Mucosa of descending colon (tissue), 3 donors: ENCODE measurements around the gene C4B. TPM values are rescaled to one million over a fixed set of nuclear protein-coding genes. Genes with fewer than 3 reads are reported as not detected.
"Not testable (repeated sequence)": the region's sequence is repeated elsewhere in the genome, so short reads cannot be mapped to it uniquely, and the experiment has no call there.

Experiments
- ATAC-seq: fragments of 200-7000 bp; cut with Tn5 transposase; one replicate; pipeline ENCODE4 v1.9.1; 2020; ENCODE audit warnings: mild to moderate bottlenecking, moderate library complexity
- DNase-seq, 3 donors: peaks; one replicate each; pipeline ENCODE4 v3.0.0-alpha.2; 2020
- H3K36me3 ChIP-seq: fragments of 200-600 bp; one replicate; pipeline ENCODE4 v1.8.0; 2021; ENCODE audit warnings: low read depth, mild to moderate bottlenecking
- H3K4me1 ChIP-seq: fragments of 200-600 bp; one replicate; pipeline ENCODE4 v1.8.0; 2021; ENCODE audit warnings: low read depth, mild to moderate bottlenecking
- H3K4me3 ChIP-seq: fragments of 200-600 bp; one replicate; pipeline ENCODE4 v1.8.0; 2021; ENCODE audit warnings: mild to moderate bottlenecking
- H3K9me3 ChIP-seq: fragments of 200-600 bp; one replicate; pipeline ENCODE4 v1.8.0; 2021; ENCODE audit warnings: mild to moderate bottlenecking
- intact Hi-C, 2 donors: fragments of 100-400 bp; cut with DNase I in 1 of 2; cut with micrococcal nuclease in 1 of 2; formaldehyde crosslinking; loops; one replicate each; pipeline versions ENCODE4 v1.11.0 to v1.11.1; 2022; cut with DNase I, micrococcal nuclease
- total RNA-seq, 3 donors: library from RNA; stranded (reverse); fragmentation: NEBNext Ultra II Directional in 2 of 3; extraction: Animal tissue kit (Norgen Biotek cat#: 25700) in 2 of 3; gene quantifications; one replicate each; pipeline versions ENCODE4 v1.2.1 to v1.2.4, GENCODE V29; 2021 to 2023
- TF ChIP-seq, protein P1 (sequence below): fragments of 200-600 bp; IDR thresholded peaks from one replicate; pipeline ENCODE4 v1.8.0; 2022; ENCODE audit warnings: antibody characterized with exemption, mild to moderate bottlenecking
- donor health status: DM: no; HTN: no; CAD: no; lungs with moderate emphysema.
- donor health status: DM: no; HTN: no; CAD: no.
- donor health status: DM: no; HTN: yes; CAD: no.

C4B gene
- total RNA-seq, 3 donors from 2014 or later, result 9.2 to 175 (median 51.0) TPM

DNA sequence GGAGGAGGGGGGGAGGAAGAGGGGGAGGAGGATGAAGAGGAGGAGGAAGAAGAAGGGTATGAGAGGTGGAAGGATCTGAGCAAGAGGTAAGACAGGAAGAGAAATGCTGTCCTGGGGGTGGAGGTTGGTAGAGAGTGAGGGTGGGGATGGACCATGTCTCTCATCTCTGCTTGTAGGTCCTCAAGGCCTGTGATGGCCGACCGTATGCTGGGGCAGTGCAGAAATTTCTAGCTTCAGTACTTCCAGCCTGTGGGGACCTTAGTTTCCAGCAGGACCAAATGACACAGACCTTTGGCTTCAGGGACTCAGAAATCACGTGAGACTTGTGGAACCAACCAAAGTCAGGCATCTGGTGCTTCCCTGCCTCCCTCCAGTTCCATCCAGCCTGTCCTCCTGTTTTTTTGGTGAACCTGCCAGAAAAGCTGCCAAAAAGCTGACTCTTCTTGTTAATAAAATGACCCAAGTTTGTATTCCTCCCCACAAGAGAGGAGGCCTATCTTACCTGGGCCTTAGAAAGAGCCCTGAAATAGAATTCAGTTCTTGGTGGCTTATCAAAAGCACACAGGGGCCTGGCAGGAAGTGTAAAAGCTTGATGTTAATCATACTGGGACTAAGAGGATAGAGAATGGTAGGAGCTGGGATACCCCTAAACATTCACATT is 35.2 kb upstream of the C4B start:
- ATAC-seq, result no peak
- intact Hi-C loops, result no loop called here
- TF ChIP-seq, protein P1, sequence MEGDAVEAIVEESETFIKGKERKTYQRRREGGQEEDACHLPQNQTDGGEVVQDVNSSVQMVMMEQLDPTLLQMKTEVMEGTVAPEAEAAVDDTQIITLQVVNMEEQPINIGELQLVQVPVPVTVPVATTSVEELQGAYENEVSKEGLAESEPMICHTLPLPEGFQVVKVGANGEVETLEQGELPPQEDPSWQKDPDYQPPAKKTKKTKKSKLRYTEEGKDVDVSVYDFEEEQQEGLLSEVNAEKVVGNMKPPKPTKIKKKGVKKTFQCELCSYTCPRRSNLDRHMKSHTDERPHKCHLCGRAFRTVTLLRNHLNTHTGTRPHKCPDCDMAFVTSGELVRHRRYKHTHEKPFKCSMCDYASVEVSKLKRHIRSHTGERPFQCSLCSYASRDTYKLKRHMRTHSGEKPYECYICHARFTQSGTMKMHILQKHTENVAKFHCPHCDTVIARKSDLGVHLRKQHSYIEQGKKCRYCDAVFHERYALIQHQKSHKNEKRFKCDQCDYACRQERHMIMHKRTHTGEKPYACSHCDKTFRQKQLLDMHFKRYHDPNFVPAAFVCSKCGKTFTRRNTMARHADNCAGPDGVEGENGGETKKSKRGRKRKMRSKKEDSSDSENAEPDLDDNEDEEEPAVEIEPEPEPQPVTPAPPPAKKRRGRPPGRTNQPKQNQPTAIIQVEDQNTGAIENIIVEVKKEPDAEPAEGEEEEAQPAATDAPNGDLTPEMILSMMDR, result no peak

DNA sequence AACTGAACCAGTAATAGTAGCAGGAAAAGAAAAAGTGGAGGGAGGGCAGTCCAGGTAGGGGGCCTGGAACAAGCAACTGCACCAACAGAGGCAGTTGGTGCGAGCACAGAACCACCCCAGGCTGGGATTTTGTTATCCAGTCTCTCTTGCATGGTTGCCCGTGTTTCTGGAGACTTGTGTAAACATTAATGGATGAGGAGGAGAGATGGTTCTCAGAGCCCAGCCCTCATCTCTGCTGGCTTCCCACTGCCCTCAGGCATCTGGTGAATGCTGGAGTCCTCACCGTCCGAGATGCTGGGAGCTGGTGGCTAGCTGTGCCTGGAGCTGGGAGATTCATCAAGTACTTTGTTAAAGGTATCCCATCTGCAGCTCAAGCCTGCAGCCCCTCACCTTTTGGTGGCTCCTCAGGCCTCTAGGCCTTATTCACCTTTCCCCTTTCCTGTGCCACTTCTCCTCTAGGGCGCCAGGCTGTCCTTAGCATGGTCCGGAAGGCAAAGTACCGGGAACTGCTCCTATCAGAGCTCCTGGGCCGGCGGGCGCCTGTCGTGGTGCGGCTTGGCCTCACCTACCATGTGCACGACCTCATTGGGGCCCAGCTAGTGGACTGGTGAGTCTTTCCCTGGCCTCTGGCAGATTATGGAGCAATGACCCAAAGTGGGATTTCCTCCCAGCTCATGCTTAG is 34.3 kb upstream of the C4B start:
- peak in 1 of 3 donors; percentile 25 for DNase-seq
- H3K9me3 ChIP-seq, H3K4me1 ChIP-seq, ATAC-seq, intact Hi-C loops, H3K36me3 ChIP-seq, H3K4me3 ChIP-seq: not testable (repeated sequence)

More for the DNA sequence above, 35.2 kb upstream of the C4B start:
- no peak for DNase-seq
- Histone ChIP-seq H3K4me3 (no peak overlapping the region), H3K36me3 (no peaks in the 10 kb centered on the region), H3K9me3 (no peaks in the 10 kb centered on the region), H3K4me1 (no peaks in the 10 kb centered on the region)

DNA sequence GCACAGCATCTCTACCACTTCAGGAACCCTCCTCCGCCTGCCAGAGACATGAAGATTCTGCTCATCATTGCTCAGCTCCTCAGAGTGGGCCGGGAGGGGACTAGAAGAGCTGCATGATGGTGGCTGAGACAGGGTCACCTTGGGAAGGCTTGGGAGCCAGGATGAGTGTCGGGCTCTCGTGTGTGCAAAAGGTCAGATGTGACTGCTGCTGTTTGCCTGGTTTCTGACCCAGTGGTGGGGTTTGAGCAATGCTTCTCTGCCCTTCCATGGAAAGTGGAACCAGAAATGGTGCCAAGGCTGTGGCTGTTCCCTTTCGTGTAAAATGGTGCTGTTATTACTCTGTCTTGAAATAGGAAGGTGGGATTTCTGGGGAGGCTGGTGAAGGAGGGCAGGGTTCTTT is 33.6 kb upstream of the C4B start:
- H3K4me1 ChIP-seq, H3K9me3 ChIP-seq, ATAC-seq, H3K4me3 ChIP-seq, H3K36me3 ChIP-seq, DNase-seq, intact Hi-C loops: not testable (repeated sequence)

DNA sequence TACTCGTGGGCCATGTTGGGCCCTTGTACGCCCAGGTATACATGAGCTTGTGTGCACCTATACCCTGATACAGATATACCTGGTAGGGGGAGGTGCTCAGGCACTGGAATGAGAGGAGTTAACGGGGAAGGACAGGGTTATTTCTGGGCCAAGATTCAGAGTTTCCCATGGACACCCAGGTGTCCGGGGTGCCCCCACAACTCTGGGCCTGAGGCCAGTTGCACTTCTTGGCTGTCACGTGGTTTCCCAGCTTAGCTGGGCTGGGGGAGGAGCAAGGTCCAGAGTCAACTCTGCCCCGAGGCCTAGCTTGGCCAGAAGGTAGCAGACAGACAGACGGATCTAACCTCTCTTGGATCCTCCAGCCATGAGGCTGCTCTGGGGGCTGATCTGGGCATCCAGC is 32.9 kb upstream of the C4B start, which contains the start of gene C4A:
Gene C4A (plus strand): TSS at position 314 of the 400 bp plus-strand sequence. CDS start 51 bp downstream, at position 365.
- intact Hi-C loops, DNase-seq: not testable (repeated sequence)

DNA sequence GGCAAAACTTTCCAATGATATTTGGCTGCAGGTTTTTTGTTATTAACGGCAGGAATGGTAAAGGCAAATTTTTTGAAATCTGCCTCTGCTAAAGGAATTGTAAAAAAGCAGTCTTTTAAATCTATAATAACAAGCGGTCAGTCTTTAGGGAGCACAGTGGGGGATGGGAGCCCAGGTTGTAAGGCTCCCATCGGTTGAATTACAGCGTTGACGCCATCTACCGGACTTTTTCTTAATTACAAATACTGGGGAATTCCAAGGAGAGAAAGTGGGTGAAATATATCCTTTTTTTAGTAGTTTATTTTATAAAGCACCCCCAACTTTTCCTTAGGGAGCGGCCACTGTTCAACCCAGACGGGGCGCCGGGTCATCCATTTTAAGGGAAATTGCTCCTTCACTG is 25.2 kb upstream of the C4B start:
- H3K4me1 ChIP-seq, ATAC-seq, DNase-seq, H3K9me3 ChIP-seq, H3K36me3 ChIP-seq, H3K4me3 ChIP-seq, intact Hi-C loops: not testable (repeated sequence)

More for the DNA sequence above, 32.9 kb upstream of the C4B start, which contains the start of gene C4A:
- H3K4me3 ChIP-seq, H3K36me3 ChIP-seq, H3K9me3 ChIP-seq, H3K4me1 ChIP-seq: not testable (repeated sequence)
- peak; percentile 56 for ATAC-seq

DNA sequence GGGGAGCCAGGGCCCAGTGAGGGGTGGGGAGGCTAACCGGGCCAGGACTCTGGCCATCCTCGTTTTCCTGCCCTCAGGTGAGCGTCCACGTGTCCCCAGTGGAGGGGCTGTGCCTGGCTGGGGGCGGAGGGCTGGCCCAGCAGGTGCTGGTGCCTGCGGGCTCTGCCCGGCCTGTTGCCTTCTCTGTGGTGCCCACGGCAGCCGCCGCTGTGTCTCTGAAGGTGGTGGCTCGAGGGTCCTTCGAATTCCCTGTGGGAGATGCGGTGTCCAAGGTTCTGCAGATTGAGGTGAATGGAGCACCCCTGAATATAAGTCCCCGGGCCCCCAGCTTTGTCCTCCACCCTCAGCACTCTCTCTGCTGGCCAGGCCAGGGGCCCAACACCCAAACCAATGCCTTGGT is 20.2 kb upstream of the C4B start:
- H3K4me1 ChIP-seq, H3K4me3 ChIP-seq, intact Hi-C loops, H3K9me3 ChIP-seq, ATAC-seq, H3K36me3 ChIP-seq: not testable (repeated sequence)
- peak in 2 of 3 donors; percentile 5 to 30 for DNase-seq

DNA sequence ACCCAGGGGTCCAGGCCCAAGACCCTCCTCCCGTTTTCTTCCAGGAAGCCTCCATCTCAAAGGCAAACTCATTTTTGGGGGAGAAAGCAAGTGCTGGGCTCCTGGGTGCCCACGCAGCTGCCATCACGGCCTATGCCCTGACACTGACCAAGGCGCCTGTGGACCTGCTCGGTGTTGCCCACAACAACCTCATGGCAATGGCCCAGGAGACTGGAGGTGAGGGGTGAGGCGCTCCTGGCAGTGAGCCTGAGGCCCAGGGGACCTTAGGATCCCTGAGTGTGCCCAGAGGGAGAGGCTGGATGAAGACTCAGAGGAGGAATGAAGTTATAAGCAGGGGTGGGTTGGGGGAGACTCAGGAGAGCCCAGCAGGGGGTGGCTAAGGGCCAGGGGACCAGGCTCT is 18.2 kb upstream of the C4B start:
- H3K36me3 ChIP-seq, ATAC-seq, H3K4me1 ChIP-seq, H3K4me3 ChIP-seq, intact Hi-C loops, H3K9me3 ChIP-seq: not testable (repeated sequence)
- peak in 2 of 3 donors; percentile 8 to 27 for DNase-seq

DNA sequence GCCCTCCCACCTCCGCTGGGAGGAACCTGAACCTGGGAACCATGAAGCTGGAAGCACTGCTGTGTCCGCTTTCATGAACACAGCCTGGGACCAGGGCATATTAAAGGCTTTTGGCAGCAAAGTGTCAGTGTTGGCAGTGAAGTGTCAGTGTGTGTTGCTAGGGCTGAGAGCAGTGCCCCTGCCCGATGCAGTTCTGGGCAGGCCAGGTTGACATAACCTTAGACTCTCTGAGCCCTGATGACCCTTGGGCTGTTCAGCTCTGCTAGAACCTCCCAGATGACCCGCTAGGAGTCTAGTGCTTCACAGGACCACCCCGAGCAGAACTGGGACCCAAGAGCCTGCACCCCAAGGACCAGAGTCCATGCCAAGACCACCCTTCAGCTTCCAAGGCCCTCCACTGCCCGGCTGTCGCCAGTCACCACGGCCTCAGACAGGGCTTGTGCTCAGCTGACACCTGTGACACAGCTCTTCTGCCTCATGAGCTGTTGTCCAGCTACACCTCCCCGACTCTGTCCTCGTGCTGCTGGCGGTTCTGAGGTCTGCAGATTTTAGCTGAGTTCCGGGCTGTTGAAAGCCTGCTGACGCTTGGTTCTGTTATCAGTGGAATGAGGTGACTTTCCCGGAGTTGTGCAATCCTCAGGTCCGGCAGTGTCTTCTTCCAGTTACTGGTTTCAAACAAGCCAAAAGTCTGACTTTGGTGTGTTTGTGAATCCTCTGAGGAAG is 11.9 kb upstream of the C4B start:
- H3K36me3 ChIP-seq, H3K9me3 ChIP-seq, ATAC-seq, DNase-seq, H3K4me1 ChIP-seq, intact Hi-C loops, H3K4me3 ChIP-seq: not testable (repeated sequence)

DNA sequence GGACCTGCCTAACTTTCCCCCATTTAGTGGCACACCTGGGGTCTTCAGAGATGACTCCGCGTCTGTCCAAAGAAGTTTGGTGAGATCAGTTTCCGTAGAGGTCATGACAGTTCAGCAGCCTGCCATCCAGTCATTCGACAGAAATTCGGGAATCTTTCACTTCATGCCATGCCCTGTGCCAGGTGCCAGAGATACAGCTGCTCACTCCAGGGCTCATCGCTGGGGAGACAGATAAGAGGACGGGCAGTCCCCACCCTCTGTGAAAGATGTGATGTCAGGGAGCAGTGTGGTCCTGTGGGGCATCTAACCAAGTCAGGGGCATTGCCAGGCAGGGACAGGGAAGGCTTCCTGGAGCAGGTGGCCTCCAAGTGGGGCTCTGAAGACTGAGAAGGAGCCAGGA is 11.3 kb upstream of the C4B start:
- DNase-seq, intact Hi-C loops, H3K4me3 ChIP-seq, H3K9me3 ChIP-seq, H3K36me3 ChIP-seq, ATAC-seq, H3K4me1 ChIP-seq: not testable (repeated sequence)

DNA sequence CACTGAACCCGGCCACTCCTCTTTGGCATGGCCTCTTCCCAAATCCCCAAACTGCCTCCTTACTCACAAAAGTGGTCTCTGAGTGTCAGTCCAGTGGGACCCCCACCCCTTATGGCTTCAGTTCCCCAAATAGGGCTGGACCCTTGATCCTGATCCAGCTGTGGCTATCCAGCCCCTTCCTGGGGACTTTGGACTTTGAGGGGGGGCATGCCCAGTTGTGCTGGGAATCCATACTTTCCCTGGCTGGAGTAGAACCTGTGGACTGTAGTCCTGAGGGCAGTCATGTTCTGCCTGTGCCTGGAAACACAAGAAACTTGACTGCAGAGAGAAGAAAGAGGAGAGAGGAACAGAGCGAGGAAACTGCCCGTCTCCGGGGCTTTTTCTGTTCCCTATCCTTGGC is 10.2 kb upstream of the C4B start:
- H3K4me1 ChIP-seq, H3K4me3 ChIP-seq, ATAC-seq, H3K9me3 ChIP-seq, H3K36me3 ChIP-seq, intact Hi-C loops: not testable (repeated sequence)
- DNase-seq, result peak in 1 of 3 donors; percentile 4

DNA sequence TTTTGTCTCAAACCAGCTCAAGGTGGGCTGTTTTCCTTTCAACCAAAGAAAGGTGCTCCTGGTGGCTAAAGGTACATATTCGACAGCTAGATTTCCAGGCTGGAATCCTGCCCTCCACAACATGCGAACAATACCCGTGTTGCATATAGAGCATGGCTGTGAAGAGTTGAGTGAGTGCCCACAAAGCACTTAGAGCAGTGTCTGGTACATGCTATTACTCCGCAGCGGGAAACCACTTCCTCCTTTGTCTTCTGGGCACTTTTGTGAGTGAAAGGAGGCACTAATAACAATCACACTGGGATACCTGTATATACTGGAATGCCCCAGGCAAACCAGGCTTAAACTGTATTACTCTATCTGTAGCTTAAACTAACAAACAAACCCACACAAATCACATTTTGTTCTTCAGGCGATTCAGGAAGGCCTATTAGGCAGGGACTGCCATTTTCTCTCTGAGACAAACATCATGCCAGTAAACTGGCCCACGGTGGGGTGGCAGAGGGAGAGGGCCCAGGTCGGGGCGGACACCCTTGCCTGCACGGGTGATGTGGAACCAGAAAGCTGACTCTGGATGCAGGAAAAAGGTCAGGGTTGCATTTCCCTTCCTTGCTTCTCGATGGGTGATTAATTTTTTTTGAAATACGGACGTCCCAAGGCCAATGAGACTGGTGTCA is 9.6 kb upstream of the C4B start:
- H3K36me3 ChIP-seq, intact Hi-C loops, H3K4me1 ChIP-seq, H3K9me3 ChIP-seq, DNase-seq, H3K4me3 ChIP-seq: not testable (repeated sequence)
- ATAC-seq, result peak; percentile 39

DNA sequence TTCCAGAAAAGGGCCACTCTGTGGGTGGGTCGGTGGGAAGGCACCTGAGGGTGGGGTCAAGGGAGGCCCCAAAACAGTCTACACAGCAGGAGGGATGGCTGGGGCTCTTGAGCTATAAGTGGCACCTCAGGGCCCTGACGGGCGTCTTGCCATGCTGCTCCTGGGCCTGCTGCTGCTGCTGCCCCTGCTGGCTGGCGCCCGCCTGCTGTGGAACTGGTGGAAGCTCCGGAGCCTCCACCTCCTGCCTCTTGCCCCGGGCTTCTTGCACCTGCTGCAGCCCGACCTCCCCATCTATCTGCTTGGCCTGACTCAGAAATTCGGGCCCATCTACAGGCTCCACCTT is 9.1 kb upstream of the C4B start:
- ATAC-seq, H3K4me1 ChIP-seq: not testable (repeated sequence)

More for the DNA sequence above, 9.1 kb upstream of the C4B start:
- H3K4me3 ChIP-seq, intact Hi-C loops, H3K36me3 ChIP-seq, H3K9me3 ChIP-seq: not testable (repeated sequence)
- DNase-seq, result peak in 2 of 3 donors; percentile 15 to 20
